Measurements from ENCODE around the gene MDN1. TPM values are rescaled to one million over a fixed set of nuclear protein-coding genes. Genes with fewer than 3 reads are reported as not detected.

MDN1 gene
- total and polyA plus RNA-seq, 2 of the 8 experiments (the other 6 are each of a cell fraction or from before 2014, with no cell fraction given), result 53.5 to 179 TPM

DNA sequence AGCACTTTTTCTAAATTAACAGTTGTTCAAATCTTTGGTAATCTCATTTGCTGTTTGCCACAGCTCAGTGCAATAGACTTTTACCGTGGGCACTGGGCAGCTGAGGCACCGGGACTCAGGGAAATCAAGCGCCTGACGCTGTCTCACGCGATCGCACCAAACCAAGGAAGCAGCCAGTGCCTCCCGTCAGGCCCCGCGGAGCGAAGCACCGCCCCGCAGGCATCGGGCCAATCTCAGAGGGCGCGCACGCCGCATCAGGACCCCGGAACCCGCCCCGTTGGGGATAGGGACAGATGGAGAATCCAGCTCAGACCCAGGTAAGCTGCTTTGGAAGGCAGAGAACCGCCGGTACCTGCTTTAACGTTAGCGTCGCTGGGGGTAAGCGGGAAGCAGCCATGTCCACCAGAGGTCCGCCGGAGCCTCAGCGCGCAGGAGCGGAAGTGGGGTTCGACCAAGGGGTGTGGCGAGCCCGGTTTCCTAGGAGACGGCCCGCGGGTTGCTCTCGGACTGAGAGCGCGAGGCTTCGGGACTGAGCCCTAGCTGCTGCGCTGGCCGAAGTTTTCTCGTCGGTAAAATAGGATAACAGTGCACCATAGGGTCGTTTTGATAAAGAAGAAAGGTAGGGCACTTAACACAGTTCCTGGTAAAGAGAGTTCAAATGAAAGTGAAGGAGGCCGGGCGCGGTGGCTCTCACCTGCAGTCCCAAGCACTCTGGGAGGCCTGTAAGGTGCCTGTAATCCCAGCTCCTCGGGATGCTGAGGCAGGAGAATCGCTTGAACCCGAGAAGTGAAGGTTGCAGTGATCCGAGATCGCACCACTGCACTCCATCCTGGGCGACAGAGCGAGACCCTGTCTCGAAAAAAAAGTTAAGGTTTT is 181.0 kb downstream of the MDN1 start, which contains the start of gene LYRM2 (continued):
- no peak for TF ChIP-seq CBX8 (IDR thresholded peaks at IDR 0.05; ENCODE audit: borderline replicate concordance, low read depth, low read length)
- TF ChIP-seq POLR2AphosphoS5 (IDR thresholded peaks at IDR 0.05; ENCODE audit: low read depth, low read length), result peak; percentile 71
- TF ChIP-seq KDM1A (IDR thresholded peaks at IDR 0.05; ENCODE audit: borderline replicate concordance, low read length), result 0 out of 2 replicates have a peak, but pooled peaks have one; percentile 35
- TF ChIP-seq, protein P1, sequence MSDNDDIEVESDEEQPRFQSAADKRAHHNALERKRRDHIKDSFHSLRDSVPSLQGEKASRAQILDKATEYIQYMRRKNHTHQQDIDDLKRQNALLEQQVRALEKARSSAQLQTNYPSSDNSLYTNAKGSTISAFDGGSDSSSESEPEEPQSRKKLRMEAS (IDR thresholded peaks at IDR 0.05), result 0 out of 2 replicates have a peak, but pooled peaks have one; percentile 25
- 0 out of 2 replicates have a peak, but pooled peaks have one; percentile 41 for TF ChIP-seq CHD2 (IDR thresholded peaks at IDR 0.05; ENCODE audit: low read length)
- peak; percentile 88 for TF ChIP-seq KDM4A (IDR thresholded peaks at IDR 0.05; ENCODE audit: low read depth, low read length, severe bottlenecking)
- peak; percentile 35; the same call in 1 of the 2 replicates for TF ChIP-seq BRCA1 (IDR thresholded peaks at IDR 0.05; ENCODE audit: low read depth, low read length)
- peak; percentile 95 for TF ChIP-seq PHF8 (conservative IDR thresholded peaks at IDR 0.05; ENCODE audit: low read depth, low read length)
- TF ChIP-seq SIN3A (conservative IDR thresholded peaks at IDR 0.05 in 1 of 2, IDR thresholded peaks at IDR 0.05 in 1 of 2; ENCODE audit: low read depth in 1 of 2, low read length in 2 of 2), result 0 out of 4 replicates have a peak, but pooled peaks of 1 of the 2 experiments have one; percentile 52
- TF ChIP-seq RBBP5 (IDR thresholded peaks at IDR 0.05; ENCODE audit: borderline replicate concordance, low read depth, low read length), result 0 out of 2 replicates have a peak, but pooled peaks have one; percentile 39
- TF ChIP-seq POLR2A (IDR thresholded peaks at IDR 0.05; ENCODE audit: control extremely low read depth in 1 of 2, low read depth in 2 of 2, low read length in 2 of 2), result peak in 1 of 2 experiments; percentile 84; a peak in 2 of 3 replicates
